Activated T-cell treated with anti-CD3 and anti-CD28 coated beads, Interleukin-2, amount 50 U/mL, for 1 hour (primary cell): ENCODE results near the gene NPPA.
"Not testable (repeated sequence)": the region's sequence is repeated elsewhere in the genome, so short reads cannot be mapped to it uniquely, and the experiment has no call there.

ENCODE experiments used
- DNase-seq: peaks from one replicate; pipeline ENCODE4 v3.0.0-alpha.2; 2020

The NPPA gene

GRCh38 chr1:11847667-11848372 lies at the start of gene NPPA:
TSS of gene NPPA (minus strand) at chr1:11847783. CDS start at chr1:11847684, 99 bp downstream.
- DNase-seq = no peak

GRCh38 chr1:11894501-11894900 lies 46.9 kb upstream of the NPPA start:
- DNase-seq = not testable (repeated sequence)

DNA sequence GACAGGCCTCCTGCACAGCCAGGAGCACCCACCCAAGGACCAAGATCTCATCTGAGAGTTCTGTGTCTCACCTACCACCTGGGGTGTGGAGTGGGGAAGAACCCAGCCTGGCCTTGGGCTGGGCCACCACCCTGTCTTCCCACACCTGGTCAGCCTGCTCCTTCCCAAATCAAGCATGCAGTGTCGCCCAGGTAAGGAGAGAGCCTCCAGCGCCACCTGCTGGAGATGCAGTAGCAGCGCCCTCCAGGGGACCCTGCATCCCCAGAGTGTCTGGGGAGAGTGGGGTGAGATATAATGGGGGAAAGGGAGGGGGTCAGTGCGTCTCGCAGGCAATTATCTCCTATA lies 46.3 kb upstream of the NPPA start:
- DNase-seq = peak; percentile 74

DNA sequence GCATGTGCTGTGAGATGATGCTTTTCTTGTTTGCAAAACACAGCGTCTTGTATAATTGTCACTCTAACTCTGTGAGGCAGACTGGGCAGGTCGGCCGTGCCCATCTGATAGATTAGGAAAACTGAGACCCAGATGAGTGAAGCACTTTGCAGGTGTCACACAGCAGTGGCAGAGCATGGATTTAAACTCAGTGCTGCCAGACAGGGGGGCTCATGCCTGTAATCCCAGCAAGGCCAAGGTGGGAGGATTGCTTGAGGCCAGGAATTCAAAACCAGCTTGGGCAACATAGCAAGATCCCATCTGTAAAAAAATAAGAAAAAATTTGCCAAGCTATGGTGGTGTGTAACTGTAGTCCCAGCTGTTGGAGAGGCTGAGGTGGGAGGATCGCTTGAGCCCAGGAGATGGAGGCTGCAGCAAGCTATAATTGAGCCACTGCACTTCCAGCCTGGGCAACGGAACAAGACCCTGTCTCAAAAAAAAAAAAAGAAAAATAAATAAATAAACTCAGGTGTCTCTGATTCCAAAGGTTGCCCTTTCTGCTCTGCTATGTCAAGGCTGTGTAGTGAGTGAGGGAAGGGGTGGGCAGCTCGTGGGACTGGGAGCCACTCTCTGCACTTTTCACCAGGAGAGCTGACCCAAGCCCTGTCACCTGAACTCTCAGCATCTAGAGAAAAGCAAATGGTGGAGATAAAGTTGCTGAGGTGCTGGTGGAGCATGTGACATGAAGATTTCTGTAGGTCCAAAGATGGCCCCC lies 44.0 kb upstream of the NPPA start:
- no peak for DNase-seq

- DNase-seq = no peak
These were observed 41.3 kb upstream of the NPPA start for GRCh38 chr1:11888877-11889208.

GRCh38 chr1:11888206-11888876 lies 40.8 kb upstream of the NPPA start:
- DNase-seq = no peak

DNA sequence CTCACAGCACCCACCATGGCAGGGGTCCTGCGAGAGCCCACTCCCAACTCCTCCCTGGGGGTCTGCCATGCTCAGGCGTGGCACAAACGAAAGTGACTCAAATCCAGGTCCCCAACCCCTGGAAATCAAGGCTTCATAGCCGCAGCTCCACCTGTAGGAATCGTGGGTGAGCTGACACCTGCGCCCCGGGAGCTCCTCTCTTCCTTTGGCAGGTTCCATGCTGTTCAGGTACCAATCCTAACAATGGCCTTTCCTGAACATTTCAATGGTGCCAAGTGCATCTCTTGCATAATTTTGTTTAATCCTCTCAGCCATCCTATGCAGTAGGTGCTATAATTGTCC lies 40.1 kb upstream of the NPPA start:
- no peak for DNase-seq

GRCh38 chr1:11886986-11887665 lies 39.5 kb upstream of the NPPA start:
- DNase-seq = no peak

DNA sequence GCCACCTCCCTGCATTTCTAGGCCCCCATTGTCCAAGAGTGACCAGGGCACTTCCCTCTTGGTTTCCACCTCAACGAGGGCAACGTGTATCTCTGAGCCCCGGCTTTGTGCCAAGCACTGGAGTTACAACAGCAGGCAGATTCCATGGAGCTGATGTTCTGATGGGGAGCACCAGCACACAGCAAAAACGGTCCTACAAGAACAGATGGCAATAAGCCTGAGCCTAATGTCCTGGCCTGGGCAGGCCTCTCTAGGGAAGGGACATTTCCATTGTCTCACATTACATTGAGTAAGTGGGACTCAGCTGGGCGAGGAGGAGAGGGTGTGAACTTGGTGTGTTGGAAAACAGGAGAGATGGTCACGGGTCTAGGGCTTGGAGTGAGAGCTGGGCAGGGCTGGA lies 38.3 kb upstream of the NPPA start:
- no peak for DNase-seq

DNA sequence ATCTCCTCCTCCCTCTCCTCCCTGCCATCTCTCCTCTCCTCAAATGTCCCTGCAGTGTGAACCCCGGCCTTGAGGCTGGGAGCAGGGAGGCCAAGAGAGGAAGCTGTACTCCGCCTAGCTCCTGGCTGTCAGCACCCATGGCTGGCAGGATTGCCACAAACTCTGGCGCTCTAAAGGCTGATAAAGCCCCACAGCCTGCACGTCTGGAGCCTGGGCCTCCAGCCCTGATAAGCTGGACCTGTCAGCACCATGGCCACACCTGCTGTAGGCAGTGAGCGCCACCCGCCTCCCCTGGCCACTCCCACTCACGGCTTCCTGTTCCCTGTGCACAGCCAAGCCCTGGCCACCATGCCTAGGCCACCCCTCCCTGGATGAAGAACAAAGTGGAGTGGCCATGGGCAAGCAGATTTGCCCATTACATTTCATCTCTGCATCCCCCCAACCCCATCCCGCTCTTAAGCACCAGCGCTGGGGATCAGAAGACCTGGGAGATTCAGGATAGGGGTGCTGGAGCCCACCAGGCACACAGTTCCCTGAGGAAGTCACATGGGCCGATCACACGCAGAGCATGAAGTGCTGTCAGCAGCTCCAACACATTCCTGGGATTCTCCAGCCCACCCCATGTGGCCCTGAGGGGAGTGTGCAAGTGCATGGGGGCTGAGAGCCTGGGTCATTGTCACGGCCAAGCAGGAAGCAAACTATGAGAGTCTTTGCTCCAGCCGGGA lies 35.4 kb upstream of the NPPA start:
- DNase-seq = no peak

DNA sequence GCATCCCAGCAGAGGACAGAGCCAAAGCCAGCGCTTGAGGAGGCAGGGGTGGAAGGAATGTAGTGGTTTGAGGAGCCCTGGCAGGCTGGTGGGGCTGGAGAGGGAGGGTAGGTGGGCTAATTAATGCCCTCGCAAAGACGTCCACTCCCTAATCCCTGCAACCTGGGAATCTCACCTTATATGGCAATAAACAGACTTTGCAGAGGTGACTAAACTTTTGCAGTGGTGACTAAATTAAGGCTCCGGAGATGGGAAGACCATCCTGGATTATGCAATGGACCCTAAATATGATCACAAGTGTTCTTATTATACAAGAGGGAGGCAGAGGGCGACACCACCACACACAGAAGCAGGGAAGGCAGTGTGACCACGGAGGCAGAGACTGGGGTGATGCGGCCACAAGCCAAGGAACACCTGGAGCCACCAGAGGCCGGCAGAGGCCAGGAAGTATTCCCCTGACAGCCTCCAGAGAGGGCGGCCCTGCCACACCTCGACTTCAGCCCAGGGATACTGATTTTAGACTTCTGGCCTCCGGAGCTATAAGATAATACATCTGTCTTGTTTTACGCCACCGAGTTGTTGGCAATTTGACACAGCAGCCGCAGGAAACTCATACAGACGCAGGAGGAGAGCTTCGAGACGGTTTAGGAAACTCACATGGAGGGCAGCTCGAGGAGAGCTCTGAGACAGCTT lies 34.3 kb upstream of the NPPA start:
- no peak for DNase-seq

DNA sequence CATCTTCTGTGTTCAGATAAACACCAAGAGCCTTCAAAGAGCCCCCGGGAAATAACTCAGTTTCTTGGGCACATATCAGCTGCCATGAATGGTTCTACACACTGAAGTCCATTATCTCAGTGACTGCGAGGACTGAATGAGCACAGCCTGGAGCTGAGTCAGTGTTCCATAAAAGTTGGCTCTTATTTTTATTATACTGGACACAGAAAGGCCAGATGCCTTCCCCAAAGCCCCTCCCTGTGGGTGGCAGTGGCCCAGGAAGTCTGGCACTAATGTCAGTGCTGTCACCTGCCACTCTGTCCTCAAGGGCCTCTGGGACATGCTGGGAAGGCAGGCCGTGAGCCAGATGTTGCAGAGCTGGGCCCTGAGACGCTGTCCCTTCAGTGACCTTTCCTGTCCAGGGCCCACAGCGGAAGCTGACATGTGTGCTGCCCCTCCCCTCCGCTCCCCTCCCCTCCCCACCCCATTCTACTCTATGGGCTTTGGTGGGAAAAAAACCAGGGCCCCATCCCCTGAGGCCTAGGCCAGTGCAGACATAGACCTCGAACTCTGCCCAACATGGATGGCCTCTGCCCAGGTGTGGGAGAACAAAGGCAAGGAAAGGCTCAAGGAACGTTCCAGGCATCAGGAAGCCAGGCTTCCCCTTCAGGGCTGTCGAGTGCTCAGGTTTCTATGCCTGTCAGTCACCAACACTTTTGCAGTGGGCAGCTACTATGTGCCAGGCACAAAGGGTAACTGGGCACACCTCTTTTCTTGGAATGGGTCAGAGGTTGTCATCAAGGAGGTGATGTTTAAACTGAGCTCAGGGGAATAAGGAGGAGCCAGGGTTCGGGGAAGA lies 33.5 kb upstream of the NPPA start:
- no peak for DNase-seq

GRCh38 chr1:11880181-11880575 lies 32.6 kb upstream of the NPPA start:
- DNase-seq = no peak

GRCh38 chr1:11879311-11880180 lies 32.0 kb upstream of the NPPA start:
- no peak for DNase-seq

- DNase-seq = no peak
These were observed 31.3 kb upstream of the NPPA start for GRCh38 chr1:11878891-11879190.

GRCh38 chr1:11878081-11878890 lies 30.7 kb upstream of the NPPA start:
- no peak for DNase-seq

GRCh38 chr1:11877074-11877473 lies 29.5 kb upstream of the NPPA start:
- no peak for DNase-seq

- DNase-seq = no peak
These were observed 27.5 kb upstream of the NPPA start for GRCh38 chr1:11875094-11875493.

GRCh38 chr1:11874624-11875023 lies 27.0 kb upstream of the NPPA start:
- no peak for DNase-seq

GRCh38 chr1:11874258-11874562 lies 26.6 kb upstream of the NPPA start:
- no peak for DNase-seq
